HG02798 (cell line): ENCODE data around the gene ATXN7L3.
"Not testable (repeated sequence)": the region's sequence is repeated elsewhere in the genome, so short reads cannot be mapped to it uniquely, and the experiment has no call there.

ENCODE experiments used
- ATAC-seq: cut with Tn5 transposase; IDR thresholded peaks from one replicate; pipeline ENCODE4 v1.9.1; 2021; ENCODE audit warnings: mild to moderate bottlenecking; ENCODE audit not compliant: unreplicated experiment, poor library complexity

Gene ATXN7L3

DNA sequence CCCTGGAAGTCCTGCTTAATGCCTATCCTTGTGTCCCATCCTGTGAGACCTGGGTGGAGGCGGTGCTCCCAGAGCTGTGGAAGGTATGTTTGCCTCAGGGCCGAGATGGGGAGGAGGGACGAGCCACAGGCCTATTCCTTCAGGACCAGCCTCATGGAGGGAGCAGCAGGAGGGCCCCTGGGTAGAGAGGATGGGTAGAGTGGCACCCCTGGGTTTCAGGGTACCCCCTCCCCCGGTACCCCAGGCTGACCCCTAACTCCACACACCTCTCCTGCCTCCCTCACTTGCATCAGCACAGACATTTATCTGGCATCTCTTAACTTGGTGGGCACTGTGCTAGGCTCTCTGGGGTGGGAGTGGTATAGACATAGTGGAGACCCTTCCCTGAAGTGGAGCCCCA, 22.0 kb downstream of the ATXN7L3 start:
- ATAC-seq, result no peak

DNA sequence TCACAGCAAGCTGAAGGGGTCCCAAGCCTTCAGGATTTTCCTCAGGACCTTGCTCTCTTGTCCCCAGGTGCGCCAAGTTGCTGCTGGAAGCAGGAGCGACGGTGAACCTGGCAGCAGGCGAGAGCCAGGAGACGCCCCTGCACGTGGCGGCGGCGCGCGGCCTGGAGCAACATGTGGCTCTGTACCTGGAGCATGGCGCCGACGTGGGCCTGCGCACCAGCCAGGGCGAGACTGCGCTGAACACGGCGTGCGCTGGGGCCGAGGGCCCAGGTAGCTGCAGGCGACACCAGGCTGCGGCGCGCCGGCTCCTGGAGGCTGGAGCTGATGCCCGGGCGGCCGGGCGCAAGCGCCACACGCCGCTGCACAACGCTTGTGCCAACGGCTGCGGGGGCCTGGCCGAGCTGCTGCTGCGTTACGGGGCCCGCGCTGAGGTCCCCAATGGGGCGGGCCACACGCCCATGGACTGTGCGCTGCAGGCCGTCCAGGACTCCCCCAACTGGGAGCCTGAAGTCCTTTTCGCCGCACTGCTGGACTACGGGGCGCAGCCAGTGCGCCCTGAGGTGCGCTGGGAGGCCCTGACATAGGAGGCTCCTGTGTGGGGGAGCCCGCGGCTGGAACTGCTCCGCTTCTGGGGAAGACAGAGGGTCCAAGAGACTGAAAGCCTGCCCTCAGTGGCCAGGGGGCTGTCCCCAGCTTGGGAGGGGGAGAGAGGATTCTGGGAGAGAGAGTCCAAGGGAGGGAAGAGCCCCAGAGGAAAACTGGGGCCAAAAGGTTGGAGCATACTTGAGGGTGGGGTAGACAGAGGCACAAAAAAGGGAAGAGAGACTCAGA, 22.8 kb downstream of the ATXN7L3 start:
- no peak for ATAC-seq

DNA sequence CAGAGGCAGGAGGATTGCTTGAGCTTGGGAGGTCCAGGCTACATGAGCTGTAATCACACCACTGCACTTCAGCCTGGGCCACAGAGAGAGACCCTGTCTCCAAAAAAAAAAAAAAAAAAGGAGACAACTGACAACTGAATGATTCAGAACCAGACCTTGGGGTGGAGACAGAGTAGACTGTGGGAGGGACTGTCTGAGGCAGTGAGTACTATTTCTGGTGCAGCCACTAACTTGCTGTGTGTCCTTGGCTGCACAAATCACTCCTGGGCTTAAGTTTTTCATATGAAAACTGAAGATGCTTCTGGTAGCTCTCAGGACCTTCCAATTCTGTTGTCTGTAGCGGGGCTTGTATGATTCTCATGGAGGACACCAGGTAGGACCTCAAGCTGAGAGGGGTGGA, 23.4 kb downstream of the ATXN7L3 start:
- ATAC-seq, result no peak

DNA sequence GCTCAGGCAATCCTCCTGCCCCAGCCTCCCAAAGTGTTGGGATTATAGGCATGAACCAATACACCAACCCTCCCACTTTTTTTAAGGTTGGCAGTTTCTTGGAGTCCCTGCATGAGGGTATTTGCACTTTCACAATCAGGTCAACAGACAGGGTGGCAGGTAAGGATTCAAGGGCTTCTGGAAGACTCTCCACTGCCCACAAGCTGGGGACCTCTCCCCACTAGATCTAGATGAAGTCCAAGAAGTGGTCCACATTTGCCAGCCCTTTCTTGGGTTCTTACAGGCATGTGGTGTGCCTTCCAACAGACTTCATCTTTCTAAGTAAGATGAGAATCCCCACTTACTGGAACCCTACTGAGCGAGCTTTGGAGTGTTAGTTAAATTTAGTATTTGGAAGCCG, 25.3 kb downstream of the ATXN7L3 start:
- ATAC-seq, result no peak

DNA sequence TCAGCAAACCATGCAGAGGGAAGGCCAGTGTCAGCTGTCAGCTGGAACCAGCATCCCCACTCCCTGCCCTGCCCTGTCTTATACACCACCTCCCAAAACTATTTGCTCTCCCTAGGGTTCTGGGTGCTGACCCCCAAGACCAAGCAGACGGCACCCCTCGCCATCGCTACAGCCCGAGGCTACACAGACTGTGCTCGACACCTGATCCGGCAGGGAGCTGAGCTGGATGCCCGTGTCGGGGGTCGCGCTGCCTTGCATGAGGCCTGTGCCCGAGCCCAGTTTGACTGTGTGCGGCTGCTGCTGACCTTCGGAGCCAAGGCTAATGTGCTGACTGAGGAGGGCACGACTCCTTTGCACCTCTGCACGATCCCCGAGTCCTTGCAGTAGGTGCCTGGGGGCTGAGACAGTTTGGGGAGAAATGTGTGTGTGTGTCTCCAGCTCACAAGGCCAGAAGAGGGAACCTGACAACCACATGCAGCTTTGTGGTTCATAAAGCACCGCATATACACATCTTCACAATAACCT, 27.7 kb downstream of the ATXN7L3 start:
- no peak for ATAC-seq

DNA sequence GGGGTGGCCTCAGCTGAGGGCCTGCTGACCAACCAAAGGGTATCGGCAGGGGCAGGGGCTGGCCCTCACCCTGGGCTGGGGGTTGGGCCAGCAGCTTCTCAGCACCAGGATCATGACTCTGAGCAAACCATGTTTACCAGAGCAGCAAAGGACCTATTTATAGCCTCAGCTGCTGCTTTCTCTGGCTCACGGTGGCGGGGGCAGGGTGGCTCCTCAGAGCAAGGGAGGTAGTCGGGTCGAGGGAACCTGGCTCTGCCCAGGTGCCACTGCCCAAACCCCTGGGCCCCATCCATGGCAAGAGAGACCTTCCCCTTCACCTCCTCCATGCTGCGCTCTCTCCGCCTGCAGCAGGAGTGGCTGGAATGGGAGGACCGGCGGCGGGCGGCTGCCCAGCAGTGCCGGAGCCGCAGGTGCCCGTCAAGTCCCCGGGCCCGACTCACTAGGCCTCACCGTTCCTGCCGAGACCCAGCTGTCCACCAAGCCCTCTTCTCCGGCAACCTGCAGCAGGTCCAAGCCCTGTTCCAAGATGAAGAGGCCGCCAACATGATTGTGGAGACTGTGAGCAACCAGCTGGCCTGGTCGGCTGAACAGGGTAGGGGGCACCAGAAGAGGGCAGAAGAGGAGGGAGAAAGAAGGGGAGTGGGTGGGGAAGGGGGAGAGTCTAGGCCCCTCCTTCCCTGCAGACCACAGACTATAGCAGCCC, 29.0 kb downstream of the ATXN7L3 start, which contains the start of gene ASB16:
Gene ASB16 (plus strand): TSS at position 206 of the 703 bp plus-strand sequence. CDS start 86 bp downstream, at position 292.
- ATAC-seq, result no peak

DNA sequence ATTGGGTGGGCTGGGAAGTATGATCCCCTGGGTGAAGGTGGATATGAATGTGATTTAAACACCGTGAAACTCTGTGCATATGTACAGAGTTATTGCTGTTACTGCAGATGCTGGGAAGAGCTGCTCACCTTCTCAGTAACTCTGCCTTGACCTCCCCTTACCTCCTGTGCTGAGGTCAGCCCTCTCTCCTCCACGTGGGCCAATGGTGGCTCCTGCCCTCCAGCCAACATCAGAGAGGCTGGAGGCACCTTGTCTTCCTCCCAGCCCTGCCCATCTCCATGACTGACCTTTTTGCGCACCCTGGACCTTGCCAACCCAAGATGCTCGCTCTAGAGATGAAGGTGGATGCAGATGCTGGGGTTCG, 29.6 kb downstream of the ATXN7L3 start:
- no peak for ATAC-seq

DNA sequence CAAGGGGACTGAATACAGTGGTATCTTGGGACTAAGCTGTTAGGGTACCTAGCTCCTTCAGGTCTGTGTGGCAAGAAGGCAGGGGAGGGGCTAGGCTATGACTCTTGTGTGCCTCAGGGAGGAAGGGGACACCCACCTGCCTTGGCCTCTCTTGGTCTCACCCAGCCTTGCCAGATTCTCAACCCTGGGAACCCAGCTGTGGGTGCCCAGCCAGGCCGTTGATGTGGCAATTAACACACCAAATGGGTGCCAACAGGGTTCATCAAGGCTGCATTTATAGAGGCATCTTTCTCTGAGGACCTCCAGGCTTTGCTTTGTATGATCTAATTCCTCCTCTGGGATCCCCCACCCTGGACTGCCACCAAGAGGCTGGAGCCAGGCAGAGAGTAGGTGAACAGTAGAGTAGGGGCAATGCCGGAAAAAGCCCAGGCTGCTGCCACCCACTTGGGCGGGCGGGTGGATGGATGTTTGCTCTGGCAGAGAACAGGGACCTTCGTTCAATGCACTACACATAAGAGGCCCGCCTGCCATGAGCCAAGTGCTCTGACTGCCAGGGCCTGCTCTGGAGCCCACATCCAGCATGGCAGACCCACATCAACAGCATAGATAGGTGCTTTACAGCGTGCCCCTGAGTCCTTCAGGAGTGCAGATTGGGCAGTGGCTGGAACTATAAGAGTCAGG, 32.4 kb downstream of the ATXN7L3 start:
- no peak for ATAC-seq

DNA sequence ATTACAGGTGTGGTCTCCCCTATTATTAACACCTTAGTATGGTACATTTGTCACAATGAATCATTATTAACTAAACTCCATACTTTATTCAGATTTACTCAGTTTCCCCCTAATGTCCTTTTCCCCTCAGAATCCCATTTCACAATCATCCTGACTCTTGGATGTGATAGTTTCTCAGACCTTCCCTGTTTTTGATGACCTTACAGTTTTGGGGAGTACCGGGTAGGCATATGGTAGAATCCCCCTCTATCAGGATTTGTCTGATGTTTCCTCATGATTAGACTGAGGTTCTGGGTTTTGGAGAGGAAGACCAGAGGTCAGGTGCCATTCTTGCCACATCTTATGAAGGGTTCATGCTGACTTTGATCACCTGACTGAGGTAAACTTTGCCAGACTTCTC, 35.2 kb downstream of the ATXN7L3 start:
- no peak for ATAC-seq

DNA sequence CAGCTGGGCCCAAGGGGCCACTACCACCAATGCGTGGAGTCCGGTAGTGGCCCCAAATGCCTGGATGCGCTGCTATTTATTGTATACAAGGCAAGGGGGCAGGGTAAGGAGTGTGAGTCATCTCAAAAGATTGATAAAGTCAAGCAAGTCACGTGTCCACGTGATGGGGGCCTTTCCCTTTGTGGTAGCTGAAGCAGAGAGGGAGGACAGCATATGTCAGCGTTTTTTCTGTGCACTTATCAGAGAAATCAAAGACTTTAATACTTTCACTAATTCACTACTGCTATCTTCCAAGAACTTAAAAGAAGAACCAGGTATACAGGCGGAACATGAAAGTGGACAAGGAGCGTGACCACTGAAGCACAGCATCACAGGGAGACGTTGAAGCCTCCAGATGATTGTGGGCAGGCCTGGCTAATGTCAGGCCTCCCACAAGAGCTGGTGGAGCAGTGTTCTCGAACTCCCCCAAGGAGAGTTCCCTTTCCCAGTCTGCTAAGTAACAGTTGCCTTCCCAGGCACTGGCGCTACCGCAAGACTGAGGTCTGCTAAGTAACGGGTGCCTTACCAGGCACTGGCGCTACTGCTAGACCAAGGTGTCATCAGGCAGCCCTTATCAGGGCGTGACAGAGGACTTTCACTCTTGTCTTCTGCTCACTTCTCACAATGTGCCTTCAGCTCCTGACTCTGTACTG, 40.0 kb downstream of the ATXN7L3 start:
- ATAC-seq, result no peak

DNA sequence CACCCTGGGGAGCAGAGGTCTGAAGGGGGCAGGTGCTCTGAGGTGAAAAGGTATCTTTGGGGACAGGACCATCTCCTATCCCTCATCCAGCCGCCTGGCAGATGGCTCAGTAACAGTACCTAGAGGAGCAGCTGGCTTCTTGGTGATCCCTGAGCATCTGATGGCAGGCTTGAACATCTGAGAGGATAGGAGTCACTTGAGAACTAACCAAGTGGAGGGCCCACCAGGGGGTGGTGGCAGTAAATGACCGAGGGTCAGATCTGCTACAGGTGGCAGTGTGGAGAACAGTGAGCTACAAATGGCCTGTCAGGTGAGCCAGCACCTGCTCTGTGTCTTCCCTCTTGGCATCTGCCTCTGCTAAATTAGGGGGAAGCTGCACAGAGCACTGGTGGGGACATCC, 44.2 kb downstream of the ATXN7L3 start:
- ATAC-seq, result no peak

DNA sequence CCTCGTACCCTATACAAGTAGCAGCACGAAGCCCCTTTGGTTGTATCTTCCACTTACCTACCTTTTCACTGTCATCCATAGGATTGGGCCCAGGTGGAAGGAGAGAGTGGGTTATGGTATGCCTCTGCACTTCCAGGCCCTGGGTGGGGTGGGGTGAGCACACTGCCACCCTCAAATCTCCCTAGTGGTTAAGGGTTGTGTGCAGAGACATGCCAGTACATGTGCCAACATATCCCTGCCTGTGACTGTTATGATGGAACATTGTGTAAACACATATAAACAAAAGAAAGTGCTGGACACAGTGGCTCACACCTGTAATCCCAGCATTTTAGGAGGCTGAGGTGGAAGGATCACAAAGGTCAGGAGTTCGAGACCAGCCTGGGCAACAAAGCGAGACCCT, 46.8 kb downstream of the ATXN7L3 start:
- no peak for ATAC-seq

DNA sequence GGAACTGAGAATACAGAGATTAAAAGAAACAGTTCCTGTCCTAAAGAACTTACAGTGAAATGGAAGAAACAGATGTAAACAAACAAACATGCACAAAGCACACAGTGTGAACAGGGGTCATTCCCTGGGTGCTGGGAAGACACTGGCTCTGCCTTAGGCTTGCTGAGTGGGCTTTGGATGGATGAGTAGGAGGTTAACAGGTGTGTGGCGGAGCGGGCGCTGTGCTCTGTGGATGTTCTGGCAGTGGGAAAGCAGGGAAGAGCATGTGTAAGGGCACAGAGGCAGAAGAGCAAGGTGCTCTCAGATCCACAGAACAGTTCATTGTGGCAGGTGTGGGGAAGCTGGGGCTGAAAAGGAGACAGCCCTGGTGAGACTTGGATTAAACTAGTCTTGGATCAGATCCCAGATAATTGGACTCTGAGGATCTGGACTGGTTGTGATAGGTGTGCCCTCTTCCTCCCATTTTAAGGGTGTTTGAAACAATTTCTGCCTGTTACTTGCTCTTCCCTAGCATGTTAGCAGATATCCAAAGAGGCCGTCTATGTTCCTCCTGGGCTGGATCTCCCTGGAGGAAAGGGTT, 49.8 kb downstream of the ATXN7L3 start:
- no peak for ATAC-seq

DNA sequence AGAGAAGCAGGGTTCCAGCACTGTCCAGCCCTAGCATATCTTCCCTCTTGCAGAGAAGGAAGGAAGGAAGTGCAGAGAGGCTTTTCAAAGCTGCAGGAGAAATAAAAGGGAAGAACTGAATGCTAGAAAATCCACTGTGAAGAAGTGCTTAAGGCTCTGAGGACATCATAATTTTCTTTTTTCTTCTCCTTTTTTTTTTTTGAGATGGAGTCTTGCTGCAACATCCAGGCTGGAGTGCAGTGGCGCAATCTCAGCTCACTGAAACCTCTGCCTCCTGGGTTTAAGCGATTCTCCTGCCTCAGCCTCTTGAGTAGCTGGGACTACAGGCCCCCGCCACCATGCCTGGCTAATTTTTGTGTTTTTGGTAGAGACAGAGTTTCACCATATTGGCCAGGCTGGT, 50.6 kb downstream of the ATXN7L3 start:
- not testable (repeated sequence) for ATAC-seq

DNA sequence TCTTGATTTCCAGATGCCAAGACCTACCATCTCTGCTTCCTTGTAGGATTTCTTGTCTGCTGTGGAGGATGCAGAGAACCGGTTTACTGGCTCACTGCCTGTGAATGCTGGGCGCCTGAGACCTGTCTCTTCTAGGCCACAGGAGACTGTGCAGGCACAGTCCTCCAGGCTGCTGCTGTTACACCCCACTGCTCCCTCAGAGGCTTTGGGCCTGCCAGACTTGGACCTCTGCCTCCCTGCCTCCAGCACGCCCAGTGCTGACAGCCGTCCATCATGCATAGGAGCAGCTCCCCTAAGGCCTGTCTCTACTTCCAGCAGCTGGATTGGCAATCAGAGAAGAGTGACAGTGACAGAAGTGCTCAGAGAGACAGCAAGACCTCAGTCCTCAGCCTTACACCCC, 51.9 kb downstream of the ATXN7L3 start:
- no peak for ATAC-seq

DNA sequence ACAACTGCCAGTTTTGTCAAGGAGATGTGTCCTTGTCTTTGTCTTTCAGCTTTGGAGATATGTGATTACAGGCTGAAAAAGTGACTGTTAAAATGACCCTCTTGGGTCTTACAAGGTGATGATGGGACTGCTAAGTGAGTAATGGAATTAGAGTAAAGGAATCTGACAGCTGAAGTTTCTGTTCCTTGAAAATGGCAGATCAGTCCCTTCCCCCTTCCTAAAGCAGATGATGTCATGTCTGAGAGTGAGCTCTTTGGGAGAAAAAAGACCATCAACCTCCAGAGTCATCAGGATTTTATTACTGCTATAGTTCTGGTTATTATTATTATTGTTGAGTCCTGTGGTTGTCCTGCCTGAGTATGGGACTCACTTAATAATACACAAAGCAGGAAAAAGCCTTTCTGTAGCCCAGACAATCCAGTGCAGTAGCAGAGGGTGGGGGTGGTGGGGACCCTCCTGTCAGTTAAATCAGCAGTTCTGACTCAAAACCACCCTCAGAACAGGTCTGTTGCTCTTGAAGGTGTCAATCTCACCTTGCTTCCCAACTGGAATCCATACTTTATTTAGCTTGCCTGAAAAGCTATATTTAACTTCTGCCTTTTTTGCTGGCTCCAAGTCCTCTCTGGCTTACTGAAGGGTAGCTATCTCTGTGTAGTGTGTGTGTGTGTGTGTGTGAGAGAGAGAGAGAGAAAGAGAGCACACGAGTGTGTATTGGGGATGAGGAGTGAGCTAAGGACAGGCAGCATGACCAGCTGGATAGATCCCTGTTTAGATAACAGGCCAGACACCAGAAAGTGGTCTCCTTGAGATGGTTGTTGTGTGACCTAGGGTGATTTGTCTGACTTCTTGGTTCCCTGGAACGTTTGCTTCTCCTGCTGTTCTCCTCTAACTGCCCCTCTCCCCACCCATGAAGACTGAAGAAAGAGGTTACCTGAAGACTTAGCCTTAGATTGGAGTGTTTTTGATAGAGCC, 53.0 kb downstream of the ATXN7L3 start:
- no peak for ATAC-seq

DNA sequence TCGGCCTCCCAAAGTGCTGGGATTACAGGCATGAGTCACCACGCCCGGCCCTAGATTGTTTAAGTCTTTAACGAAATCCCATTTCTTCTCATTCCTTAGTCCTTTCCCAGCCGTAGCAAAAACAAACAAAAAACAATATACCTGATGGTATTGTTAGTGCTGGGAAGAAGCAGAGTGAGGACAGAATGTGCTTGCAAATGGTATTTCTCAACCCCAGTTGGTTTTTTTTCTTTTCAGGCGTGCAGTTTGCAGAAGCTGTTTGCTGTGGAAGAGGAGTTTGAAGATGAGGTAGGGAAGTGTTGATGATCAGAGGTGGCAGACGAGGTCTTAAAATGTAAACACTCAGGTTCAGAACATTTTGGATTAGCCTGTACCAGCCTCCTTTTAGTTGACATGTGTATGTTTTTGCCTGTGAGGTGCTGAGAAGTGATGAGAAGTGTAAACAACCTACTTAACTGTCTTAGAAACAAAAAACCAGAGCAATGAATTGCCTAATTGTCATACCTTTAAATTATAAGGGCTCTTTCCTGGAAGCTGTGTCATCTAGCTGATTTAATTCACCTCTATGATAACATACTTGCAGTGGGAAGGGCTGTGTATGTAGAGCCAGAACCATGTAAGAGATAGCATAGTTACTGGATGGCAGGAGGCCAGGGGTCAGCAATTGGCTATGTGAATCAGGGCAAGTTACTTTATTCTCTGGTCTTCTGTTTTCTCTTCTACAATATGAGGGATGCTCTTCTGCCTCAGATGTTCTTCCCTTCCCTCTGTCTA, 54.5 kb downstream of the ATXN7L3 start:
- no peak for ATAC-seq

DNA sequence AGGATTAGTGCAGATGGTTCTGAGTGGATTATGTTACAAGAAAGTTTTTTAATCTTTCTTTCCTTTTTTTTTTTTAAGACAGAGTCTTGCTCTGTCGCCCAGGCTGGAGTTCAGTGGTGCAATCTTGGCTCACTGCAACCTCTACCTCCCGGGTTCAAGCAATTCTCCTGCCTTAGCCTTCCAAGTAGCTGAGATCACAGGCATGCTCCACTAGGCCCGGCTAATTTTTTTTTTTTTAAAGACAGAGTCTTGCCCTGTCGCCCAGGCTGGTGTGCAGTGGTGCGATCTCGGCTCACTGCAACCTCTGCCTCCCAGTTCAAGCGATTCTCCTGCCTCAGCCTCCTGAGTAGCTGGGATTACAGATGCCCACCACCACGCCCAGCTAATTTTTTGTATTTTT, 55.8 kb downstream of the ATXN7L3 start:
- not testable (repeated sequence) for ATAC-seq
